ENCODE measurements around the gene VEGFB. TPM values are rescaled to one million over a fixed set of nuclear protein-coding genes. Genes with fewer than 3 reads are reported as not detected.
A peak's percentile ranks its signal among the peaks of the same experiment; 100 is the strongest.

VEGFB gene
- polyA plus RNA-seq, 3 donors, result 0.40 to 5.6 TPM; not detected in 1

GRCh38 chr11:64264371-64264852, 30.0 kb downstream of the VEGFB start:
- TF ChIP-seq, protein P1, sequence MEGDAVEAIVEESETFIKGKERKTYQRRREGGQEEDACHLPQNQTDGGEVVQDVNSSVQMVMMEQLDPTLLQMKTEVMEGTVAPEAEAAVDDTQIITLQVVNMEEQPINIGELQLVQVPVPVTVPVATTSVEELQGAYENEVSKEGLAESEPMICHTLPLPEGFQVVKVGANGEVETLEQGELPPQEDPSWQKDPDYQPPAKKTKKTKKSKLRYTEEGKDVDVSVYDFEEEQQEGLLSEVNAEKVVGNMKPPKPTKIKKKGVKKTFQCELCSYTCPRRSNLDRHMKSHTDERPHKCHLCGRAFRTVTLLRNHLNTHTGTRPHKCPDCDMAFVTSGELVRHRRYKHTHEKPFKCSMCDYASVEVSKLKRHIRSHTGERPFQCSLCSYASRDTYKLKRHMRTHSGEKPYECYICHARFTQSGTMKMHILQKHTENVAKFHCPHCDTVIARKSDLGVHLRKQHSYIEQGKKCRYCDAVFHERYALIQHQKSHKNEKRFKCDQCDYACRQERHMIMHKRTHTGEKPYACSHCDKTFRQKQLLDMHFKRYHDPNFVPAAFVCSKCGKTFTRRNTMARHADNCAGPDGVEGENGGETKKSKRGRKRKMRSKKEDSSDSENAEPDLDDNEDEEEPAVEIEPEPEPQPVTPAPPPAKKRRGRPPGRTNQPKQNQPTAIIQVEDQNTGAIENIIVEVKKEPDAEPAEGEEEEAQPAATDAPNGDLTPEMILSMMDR (IDR thresholded peaks at IDR 0.05), result no peak
- Histone ChIP-seq H3K79me2 (ENCODE audit: insufficient read depth, low read length) (no peaks in the 10 kb centered on the region), H3K4me3 (replicated peaks in 1 of 3; ENCODE audit: low read depth in 2 of 3, low read length in 3 of 3) (no peak overlapping the region), H2AFZ (ENCODE audit: insufficient read depth, low read depth, low read length, poor library complexity, severe bottlenecking) (no peak overlapping the region), H3K27ac (ENCODE audit: low read depth in 1 of 2, low read length in 2 of 2) (no peak overlapping the region), H3K4me2 (replicated peaks; ENCODE audit: extremely low read depth, low read length, poor library complexity, severe bottlenecking) (no peak overlapping the region), H3K9ac (ENCODE audit: insufficient read depth, low read length, poor library complexity, severe bottlenecking) (no peak overlapping the region), H3K27me3 (ENCODE audit: control insufficient read depth in 2 of 2, insufficient read depth in 2 of 2, low read length in 2 of 2) (no peaks in the 10 kb centered on the region), H3K36me3 (replicated peaks in 1 of 2; ENCODE audit: control insufficient read depth in 1 of 2, insufficient read depth in 2 of 2, low read length in 2 of 2) (peaks cover 69 to 72% of the 10 kb centered on the region in 2 donors), H4K20me1 (ENCODE audit: insufficient read depth, low read length) (peaks cover 7% of the 10 kb centered on the region), H3K9me3 (replicated peaks in 1 of 2; ENCODE audit: control insufficient read depth in 1 of 2, insufficient read depth in 1 of 2, low read length in 2 of 2) (no peaks in the 10 kb centered on the region), H3K4me1 (ENCODE audit: control insufficient read depth in 1 of 2, insufficient read depth in 2 of 2, low read length in 2 of 2) (peaks cover 21 to 24% of the 10 kb centered on the region in 2 donors)
- H3K36me3 Mint-ChIP-seq, result peaks cover 48 to 68% of the 10 kb centered on the region in 2 donors
- no peak overlapping the region for H3K4me3 Mint-ChIP-seq
- peak overlapping the region in 1 of 7 donors; percentile 79 for H3K27ac Mint-ChIP-seq
- H3K9me3 Mint-ChIP-seq, result peaks cover 0 to 3% (median 0%) of the 10 kb centered on the region in 7 donors
- no peak for DNase-seq
- WGBS (ENCODE audit: insufficient coverage), result 100% methylated on average over 5 of the region's 10 CpGs
- peaks cover 19% of the 10 kb centered on the region for H3K4me1 Mint-ChIP-seq
- no peaks in the 10 kb centered on the region for H3K27me3 Mint-ChIP-seq (ENCODE audit: low read depth in 3 of 3)
- intact Hi-C loops (cut with micrococcal nuclease), result no loop called here

DNA sequence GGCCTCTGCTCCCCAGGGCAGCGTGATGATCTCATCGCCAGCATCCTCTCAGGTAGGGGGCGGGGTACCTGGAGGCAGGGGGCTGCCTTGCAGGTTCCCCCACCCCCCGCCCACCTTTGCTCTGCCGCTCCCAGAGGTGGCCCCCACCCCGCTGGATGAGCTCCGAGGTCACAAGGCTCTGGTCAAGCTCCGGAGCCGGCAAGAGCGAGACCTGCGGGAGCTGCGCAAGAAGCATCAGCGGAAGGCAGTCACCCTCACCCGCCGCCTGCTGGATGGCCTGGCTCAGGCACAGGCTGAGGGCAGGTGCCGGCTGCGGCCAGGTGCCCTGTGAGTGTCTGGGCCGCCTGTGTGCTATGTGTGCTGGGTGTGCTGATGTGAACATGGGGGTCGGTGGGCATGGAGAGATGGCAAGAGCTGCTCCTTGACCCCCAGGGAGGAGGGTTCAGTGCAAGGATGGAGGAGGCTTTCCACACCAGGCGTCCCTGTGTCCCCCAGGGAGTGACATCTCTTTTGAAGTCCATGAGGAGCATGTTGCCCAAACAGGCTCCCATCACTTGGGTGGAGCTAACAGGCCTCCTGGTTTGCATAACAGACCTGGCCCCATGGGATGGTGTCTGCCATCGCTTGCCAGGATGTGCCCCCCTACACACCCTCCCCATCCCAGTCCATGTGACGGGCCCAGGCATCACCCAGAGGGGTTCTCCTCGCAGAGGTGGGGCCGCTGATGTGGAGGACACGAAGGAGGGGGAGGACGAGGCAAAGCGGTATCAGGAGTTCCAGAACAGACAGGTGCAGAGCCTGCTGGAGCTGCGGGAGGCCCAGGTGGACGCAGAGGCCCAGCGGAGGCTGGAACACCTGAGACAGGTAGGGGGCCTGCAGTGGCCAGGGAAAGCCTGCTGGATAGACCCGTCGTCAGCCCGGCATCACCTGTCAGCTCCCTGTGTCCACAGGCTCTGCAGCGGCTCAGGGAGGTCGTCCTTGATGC, 31.1 kb downstream of the VEGFB start:
- H3K4me3 Mint-ChIP-seq, result no peak overlapping the region
- H3K79me2 ChIP-seq (ENCODE audit: insufficient read depth, low read length), result no peaks in the 10 kb centered on the region
- H3K9me3 Mint-ChIP-seq, result no peaks in the 10 kb centered on the region
- H3K27me3 ChIP-seq (ENCODE audit: control insufficient read depth in 2 of 2, insufficient read depth in 2 of 2, low read length in 2 of 2), result no peaks in the 10 kb centered on the region
- peak overlapping the region in 1 of 7 donors; percentile 71 for H3K27ac Mint-ChIP-seq
- H3K9me3 ChIP-seq (replicated peaks in 1 of 2; ENCODE audit: control insufficient read depth in 1 of 2, insufficient read depth in 1 of 2, low read length in 2 of 2), result no peaks in the 10 kb centered on the region
- no peak overlapping the region for H2AFZ ChIP-seq (ENCODE audit: insufficient read depth, low read depth, low read length, poor library complexity, severe bottlenecking)
- TF ChIP-seq, protein P1 (IDR thresholded peaks at IDR 0.05), result no peak
- H3K9ac ChIP-seq (ENCODE audit: insufficient read depth, low read length, poor library complexity, severe bottlenecking), result no peak overlapping the region
- H3K4me1 Mint-ChIP-seq, result peaks cover 22% of the 10 kb centered on the region
- WGBS (ENCODE audit: insufficient coverage), result 94% methylated on average over 26 of the region's 35 CpGs
- peaks cover 59 to 62% of the 10 kb centered on the region in 2 donors for H3K36me3 ChIP-seq (replicated peaks in 1 of 2; ENCODE audit: control insufficient read depth in 1 of 2, insufficient read depth in 2 of 2, low read length in 2 of 2)
- DNase-seq, result no peak
- H3K4me2 ChIP-seq (replicated peaks; ENCODE audit: extremely low read depth, low read length, poor library complexity, severe bottlenecking), result no peak overlapping the region
- H4K20me1 ChIP-seq (ENCODE audit: insufficient read depth, low read length), result no peaks in the 10 kb centered on the region
- H3K27ac ChIP-seq (ENCODE audit: low read depth in 1 of 2, low read length in 2 of 2), result no peak overlapping the region
- H3K4me1 ChIP-seq (ENCODE audit: control insufficient read depth in 1 of 2, insufficient read depth in 2 of 2, low read length in 2 of 2), result peaks cover 21 to 24% of the 10 kb centered on the region in 2 donors
- H3K27me3 Mint-ChIP-seq (ENCODE audit: low read depth in 3 of 3), result no peaks in the 10 kb centered on the region
- intact Hi-C loops (cut with micrococcal nuclease), result loop anchor here in 1 of 2 donors (5.0 kb wide), 1 partner anchor 37 kb away; the partner anchor contains the start of gene CATSPERZ
- no peak overlapping the region for H3K4me3 ChIP-seq (replicated peaks in 1 of 3; ENCODE audit: low read depth in 2 of 3, low read length in 3 of 3)
- peaks cover 39 to 58% of the 10 kb centered on the region in 2 donors for H3K36me3 Mint-ChIP-seq

Measured in CD14-positive monocyte (primary cell).